Measurements from ENCODE around the gene CFAP74.

CFAP74 gene

GRCh38 chr1:1969953-1970716 lies 33.5 kb downstream of the CFAP74 start:
- no peak for DNase-seq

- peak in 1 of 51 donors; percentile 19 for DNase-seq
Observed at GRCh38 chr1:1969505-1969900, 34.1 kb downstream of the CFAP74 start.

- DNase-seq = no peak
Observed at GRCh38 chr1:1968767-1969504, 34.6 kb downstream of the CFAP74 start.

GRCh38 chr1:1967879-1968278 lies 35.7 kb downstream of the CFAP74 start:
- DNase-seq = no peak

GRCh38 chr1:1967151-1967550 lies 36.4 kb downstream of the CFAP74 start:
- DNase-seq = peak in 1 of 51 donors; percentile 10

GRCh38 chr1:1966071-1966740 lies 37.4 kb downstream of the CFAP74 start:
- peak in 8 of 51 donors; percentile 8 to 27 (median 14) for DNase-seq

- no peak for DNase-seq
Observed at GRCh38 chr1:1965546-1965945, 38.0 kb downstream of the CFAP74 start.

- no peak for DNase-seq
Observed at GRCh38 chr1:1964811-1965210, 38.8 kb downstream of the CFAP74 start.

- DNase-seq = no peak
Observed at GRCh38 chr1:1963570-1963969, 40.0 kb downstream of the CFAP74 start.

- DNase-seq = no peak
Observed at GRCh38 chr1:1962752-1963151, 40.8 kb downstream of the CFAP74 start.

GRCh38 chr1:1960480-1961196 lies 42.9 kb downstream of the CFAP74 start:
- DNase-seq = peak in 1 of 51 donors; percentile 30

GRCh38 chr1:1959840-1960479 lies 43.6 kb downstream of the CFAP74 start:
- DNase-seq = peak in 37 of 51 donors; percentile 5 to 73 (median 49)

GRCh38 chr1:1959459-1959839 lies 44.1 kb downstream of the CFAP74 start:
- DNase-seq = no peak

GRCh38 chr1:1958071-1958541 lies 45.5 kb downstream of the CFAP74 start:
- no peak for DNase-seq

- DNase-seq = no peak
Observed at GRCh38 chr1:1957533-1957961, 46.0 kb downstream of the CFAP74 start.

- no peak for DNase-seq
Observed at GRCh38 chr1:1956586-1957532, 46.7 kb downstream of the CFAP74 start.

GRCh38 chr1:1956101-1956500 lies 47.5 kb downstream of the CFAP74 start:
- no peak for DNase-seq

GRCh38 chr1:1955621-1956094 lies 47.9 kb downstream of the CFAP74 start:
- DNase-seq = no peak

- DNase-seq = no peak
Observed at GRCh38 chr1:1954831-1955441, 48.6 kb downstream of the CFAP74 start.
